Hematopoietic multipotent progenitor cell treated with erythropoietin and hydrocortisone succinate and interleukin-3 and kit ligand, for 6 days (in vitro differentiated cells): ENCODE data around the gene MAP2K7.
"Not testable (repeated sequence)": the region's sequence is repeated elsewhere in the genome, so short reads cannot be mapped to it uniquely, and the experiment has no call there.

ENCODE experiments used
- DNase-seq: peaks from one replicate; pipeline ENCODE4 v3.0.0-alpha.2; 2015

MAP2K7 gene

DNA sequence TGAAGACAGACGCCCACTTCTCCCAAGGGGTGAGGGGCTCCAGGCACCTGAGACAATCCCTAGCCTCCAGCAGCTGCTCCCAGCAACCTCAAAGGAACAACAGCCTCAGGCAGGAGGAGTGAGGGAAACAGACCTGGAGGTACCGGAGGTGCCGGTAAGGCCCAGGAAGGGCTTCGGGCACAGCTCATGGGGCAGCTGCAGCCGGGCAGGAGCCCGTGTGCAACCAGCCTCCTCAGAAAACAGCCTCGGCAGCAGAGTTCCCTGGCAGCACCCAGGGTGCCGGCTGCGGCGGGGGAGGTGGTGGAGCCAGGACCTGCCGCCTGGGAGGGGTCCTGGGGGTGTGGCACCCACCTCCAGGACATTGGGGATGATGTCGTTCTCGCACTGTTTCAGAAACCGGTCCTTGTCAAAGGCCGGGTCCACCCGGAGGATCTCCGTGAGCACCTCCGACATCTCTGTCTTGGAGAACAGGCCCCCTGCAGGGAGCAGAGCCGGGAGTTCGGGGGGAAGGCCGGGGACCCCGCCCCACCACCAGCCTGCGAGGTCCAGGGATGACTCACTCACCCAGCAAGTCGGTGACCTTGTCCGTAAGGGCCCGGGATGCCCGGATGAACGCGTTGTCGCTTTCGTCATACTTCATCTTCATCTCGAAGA is 28.7 kb downstream of the MAP2K7 start:
- no peak for DNase-seq

DNA sequence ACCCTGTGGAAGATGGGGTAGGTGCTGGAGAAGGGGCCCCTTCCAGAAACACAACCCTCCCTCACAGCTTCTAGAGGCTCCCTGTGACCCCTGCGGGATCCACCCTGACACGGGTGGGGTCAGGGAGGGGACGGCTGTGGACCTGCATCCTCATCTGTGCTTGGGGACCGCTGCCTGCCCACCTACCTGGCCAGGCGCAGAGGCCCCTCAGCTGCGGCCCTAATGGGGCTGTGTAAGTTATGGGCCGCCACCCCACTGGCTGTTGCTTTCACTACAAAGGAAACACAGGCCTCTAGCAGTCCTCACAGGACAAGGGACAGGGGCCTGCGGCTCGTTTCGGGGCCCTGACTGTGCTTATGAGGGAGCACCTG is 29.2 kb downstream of the MAP2K7 start:
- no peak for DNase-seq

DNA sequence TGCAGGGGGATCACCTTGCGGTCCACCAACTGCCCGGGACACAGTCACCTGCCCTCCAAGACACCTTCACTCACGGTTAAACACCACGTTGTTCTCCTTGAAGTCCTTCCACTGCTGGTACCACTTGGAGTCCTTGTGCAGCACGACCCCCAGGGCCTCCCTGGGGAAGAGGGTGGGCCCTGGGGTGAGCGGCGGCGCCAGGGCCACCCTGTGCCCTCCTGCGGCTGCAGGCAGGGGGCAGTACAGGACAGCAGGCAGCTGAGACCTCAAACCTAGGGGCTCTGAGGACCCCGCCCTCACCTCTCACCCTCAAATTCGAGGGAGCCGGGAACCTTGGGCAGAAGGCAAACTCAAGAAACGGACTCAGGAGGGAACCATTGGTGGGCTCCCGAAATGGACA is 29.7 kb downstream of the MAP2K7 start:
- no peak for DNase-seq

DNA sequence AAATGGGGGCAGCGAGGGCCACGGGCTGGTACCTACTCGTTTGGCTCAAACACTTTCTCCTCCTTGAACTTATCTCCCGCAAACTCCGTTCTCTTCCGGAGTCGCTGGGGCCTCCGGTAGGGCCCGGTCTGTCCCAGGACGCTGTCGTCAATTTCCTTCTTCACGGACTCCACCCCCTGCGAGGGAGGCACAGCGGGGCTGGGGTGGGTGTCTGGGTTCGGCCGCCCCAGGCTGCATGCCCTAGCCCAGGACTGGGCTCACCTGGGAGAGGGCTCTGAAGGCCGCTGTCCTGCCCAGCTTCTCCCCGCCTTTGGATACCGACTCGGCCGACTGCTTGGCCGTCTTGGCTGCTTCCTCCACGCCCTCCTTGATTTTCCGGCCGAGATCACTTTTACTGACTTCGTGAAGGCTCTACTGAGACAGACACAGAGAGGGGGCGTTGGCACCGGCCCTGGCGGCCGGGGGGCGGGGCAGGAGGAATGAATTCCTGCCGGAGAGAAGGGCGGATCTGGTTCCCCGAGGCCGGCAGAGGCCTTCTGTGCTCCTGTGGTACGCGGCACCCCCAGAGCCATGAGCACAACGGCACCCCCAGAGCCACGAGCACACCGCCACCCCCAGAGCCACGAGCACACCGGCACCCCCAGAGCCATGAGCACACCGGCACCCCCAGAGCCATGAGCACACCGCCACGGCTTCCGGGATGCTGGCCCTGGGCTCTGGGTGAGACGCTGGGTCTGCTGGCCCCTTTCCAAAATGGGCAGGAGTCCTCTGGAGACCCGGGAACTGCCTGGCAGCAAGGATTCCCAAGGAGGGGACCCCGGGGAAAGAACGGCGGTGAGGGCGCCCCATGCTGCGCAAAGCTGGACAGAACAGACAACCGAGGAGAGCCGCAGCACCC is 30.4 kb downstream of the MAP2K7 start:
- no peak for DNase-seq

DNA sequence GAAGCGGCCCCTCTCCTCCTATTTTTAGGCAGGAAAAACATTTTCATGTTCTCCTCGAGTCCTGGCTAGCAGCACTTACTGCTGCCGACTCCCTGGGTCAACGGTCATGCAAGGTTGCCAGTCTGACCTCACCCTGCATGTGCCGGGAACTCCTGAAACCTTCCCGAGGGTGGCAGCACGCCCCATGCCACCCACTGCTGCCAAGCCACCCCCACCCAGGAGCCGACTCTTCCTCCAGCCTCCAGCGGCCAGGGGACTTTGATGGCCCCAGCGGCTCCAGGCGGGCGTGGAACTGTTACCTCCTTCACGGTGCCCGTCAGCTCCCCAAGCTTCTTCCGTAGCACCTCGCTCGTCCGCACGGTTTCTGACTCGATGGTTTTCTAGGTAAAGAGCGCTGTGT is 31.1 kb downstream of the MAP2K7 start:
- no peak for DNase-seq

DNA sequence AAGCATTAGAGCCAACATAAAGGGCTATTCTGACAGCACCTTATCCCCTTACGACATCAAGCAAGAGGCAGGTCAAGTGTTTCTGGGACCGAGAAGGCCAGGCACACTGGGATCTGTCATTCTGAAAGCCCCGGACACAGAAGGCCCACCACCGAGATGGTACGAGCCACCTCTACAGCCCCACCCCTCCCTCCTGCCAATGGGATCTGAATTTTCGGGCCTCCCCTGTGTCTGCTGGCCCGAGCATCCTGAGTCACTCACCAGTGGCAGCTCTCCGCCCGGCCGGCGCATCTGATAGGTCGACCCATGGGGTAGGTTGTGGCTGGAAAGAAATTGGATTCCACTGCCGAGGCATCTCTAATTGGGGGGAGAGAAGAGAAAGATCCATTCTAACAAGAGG is 37.2 kb downstream of the MAP2K7 start:
- DNase-seq = no peak

DNA sequence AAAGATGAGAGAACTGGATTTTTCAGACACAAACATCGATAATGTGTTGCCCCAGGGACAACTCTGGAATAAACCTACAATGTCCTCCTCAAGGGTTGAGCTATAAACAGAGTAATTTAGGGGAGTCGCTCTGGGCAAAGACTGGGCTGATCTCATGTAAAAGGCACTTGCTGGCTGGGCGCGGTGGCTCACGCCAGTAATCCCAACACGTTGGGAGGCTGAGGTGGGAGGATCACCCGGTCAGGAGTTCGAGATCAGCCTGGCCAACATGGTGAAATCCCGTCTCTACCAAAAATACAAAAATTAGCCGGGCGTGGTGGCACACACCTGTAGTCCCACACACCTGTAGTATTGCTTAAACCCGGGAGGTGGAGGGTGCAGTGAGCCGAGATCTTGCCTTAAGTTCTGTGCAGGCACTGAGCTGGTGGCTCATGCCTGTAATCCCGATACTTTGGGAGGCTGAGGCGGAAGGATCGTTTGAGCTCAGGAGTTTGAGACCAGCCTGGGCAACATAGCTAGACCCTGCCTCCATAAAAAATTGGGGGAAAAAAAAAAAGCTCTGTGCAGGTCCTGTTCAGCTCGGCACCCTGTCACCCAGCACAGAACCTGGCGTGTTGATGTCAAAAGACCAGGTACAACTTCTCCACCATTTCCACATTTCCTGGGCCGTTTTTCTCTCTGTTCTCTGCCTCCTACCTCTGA is 38.4 kb downstream of the MAP2K7 start:
- DNase-seq = no peak

DNA sequence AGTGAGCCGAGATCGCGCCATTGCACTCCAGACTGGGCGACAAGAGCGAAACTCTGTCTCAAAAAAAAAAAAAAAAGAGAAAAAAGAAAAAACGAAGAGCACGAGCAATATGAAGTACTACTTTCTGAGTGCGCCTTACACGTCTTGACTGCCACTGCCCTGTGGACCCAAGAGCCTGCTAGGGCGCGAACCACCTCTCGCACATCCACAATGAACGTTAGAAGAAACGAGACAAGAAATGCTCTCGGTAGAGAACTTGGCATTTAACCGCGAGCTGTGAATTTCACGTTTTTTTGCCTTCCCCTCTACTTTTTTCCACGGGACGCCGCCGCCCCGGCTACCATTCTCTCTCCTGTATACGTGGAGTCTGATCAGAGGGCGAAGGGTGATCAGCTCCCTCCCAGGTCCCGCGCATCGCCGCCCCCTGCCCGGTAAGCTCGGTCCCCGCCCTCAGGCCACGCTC is 39.3 kb downstream of the MAP2K7 start:
- DNase-seq = peak; percentile 43

DNA sequence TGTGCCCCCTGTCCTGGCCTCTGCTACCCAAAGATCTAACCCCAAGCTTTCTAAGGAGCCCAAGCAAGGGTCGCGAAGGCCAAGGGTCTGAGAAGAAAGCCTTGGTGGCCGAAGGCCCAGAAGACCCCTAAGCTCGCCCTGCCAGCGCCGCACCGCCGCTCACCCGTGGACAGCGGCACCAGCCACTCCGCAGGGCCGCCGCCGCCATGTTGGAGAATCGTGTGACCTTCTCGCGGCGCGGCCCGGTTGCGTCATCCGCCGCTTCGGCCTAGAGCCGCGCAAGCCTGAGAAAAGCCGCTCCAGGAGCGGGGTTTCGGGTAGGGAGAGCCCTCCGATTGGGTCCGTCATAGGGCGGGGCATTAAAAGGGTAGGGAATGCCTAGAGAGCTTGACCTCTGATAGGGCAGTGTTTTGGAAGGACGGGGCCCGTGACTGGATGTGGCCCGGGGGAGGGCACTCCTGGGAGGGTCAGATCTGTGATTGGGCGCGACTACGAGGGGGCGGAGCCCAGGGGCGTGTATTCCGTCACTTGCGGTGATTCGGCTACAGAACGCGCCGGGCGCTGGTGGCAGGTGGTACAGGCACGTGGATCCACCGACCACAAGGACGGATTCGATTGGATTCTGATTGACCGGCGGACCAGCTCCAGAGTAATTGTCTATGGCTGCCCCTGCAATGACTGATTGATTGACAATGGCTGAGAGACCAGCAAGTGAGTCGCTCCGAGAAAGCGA is 39.9 kb downstream of the MAP2K7 start, which contains the start of gene TIMM44:
Gene TIMM44 (minus strand): TSS at position 223 of the 733 bp plus-strand sequence. CDS start 15 bp downstream, at position 208.
- DNase-seq = peak; percentile 100

DNA sequence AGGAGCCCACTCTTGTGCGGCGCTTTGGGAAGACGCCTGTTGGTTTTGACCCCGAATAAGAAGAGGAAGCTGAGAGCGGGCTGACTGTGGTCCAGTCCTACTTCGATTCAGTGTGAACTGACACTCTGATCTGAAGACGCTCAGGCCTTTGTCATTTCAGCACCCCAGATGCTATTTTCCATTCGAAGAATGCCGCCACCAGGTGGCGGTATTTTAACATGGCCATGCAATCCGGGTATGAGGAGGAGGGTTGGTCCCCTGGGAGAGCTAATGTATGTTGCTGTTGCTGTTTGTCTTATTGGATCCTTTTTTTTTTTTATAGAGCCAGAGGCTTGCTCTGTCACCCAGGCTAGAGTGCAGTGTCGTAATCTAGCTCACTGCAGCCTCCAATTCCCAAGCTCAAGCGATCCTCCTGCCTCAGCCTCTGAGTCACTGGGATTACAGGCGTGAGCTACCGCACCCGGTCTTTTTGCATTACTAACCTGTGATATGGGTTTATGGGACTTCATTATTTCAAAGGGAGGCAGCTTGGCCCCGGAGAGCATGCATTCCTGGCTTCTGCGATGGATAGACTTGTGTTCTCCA is 40.6 kb downstream of the MAP2K7 start:
- peak; percentile 95 for DNase-seq

DNA sequence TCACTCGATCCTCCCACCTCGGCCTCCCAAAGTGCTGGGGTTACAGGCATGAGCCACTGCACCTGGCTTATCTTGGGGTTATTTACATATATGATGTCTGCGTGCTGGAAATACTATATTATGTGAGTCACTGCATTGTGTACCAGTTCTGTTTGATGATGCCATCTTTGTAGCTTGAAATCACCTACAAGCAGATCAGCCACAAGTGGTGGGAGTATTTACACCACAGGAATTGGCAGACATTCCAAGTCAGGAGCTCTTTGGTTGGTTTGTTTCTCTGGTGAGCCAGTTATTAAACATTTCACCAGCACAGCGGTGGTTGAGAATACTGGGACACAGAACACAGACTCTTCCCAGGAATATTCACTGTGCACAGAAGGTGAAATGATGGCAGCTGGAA is 44.3 kb downstream of the MAP2K7 start:
- DNase-seq = no peak

DNA sequence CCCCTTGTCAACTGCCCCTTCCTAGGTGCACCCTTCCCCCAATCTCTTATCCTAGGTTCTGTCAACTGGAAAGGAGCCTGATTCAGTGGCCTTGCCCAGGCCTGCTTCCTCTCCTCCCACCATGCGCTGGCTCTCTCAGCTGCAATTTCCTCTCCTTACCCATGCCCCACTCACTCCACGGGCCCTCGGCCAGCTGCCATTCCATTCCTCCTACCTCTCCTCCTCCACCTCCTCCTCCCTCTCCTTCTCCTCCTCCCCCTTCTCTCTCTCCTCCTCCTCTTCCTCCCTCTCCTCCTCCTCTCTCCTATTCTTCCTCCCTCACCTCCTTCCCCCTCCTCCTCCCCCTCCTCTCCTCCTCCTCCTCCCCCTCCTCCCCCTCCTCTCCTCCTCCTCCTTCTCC is 49.4 kb downstream of the MAP2K7 start:
- no peak for DNase-seq

DNA sequence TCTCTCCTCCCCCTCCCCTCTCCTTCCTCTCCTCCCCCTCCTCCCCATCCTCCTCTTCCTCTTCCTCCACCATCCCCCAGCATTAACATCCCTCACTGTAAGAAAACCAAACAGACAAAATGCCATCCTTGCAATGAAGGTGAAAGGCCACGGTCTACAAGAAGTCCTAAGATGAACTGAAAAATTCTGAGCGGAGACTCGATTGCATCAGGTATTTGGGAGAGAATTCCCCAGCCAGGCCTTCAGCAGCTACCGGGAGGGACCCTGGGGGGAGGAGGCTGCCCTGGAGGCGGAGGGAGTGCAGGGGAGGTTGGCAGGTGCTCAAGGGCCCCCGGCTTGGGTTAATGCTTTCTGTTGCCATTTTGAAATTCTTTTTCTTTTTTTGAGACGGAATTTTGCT is 49.9 kb downstream of the MAP2K7 start:
- DNase-seq = no peak

DNA sequence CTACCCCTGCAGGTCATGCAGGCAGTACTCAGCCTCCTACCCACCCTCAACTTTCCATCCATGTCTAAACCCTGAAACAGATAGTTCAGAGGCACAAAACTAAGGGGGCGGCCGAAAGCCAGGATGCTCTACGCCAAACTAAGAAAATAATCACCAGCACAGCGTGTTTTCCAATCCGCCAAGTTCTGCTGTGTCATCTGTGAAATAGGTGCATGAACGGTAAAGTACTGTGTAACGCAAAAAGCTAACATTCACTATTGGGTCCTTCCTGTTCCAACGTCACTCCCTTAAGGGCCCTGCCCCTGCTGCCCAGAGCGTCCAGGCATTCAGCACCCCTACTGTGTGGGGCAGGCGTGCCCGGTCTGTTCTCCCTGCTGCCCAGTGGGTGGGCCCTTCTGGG is 52.0 kb downstream of the MAP2K7 start:
- no peak for DNase-seq

DNA sequence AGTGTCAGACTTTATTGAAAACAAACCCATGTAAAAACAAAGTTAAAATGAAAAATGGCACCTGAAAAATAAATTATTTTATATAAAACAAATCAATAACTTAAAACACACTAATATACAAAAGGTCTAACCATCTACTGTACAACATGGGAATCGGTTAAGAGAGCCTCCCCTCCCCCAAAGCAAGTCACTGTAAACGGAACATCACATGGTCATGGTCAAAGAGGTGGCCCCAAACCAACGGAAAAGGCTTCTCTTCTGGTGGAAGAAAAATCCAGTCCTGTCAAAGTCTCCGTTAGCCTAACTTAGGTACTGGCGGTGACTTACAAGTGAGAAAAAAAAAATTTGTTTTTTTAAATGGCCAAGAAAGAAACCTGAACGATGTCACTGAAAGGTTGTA is 55.5 kb downstream of the MAP2K7 start:
- peak; percentile 63 for DNase-seq

DNA sequence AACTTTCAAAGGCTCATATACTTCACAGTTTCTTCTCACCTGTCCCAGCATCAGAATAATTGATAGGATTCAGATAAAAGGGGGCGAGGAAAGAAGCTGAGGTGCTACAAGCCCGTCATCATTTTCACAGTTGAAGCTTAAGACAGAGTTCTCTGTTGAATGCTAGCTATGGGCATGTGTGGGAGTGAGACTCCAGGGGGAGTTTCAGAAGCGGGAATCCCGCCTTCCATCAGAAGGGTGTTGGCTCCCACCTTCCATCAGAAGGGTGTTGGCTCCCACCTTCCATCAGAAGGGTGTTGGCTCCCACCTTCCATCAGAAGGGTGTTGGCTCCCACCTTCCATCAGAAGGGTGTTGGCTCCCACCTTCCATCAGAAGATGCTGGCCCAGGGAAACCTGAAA is 57.4 kb downstream of the MAP2K7 start:
- not testable (repeated sequence) for DNase-seq

DNA sequence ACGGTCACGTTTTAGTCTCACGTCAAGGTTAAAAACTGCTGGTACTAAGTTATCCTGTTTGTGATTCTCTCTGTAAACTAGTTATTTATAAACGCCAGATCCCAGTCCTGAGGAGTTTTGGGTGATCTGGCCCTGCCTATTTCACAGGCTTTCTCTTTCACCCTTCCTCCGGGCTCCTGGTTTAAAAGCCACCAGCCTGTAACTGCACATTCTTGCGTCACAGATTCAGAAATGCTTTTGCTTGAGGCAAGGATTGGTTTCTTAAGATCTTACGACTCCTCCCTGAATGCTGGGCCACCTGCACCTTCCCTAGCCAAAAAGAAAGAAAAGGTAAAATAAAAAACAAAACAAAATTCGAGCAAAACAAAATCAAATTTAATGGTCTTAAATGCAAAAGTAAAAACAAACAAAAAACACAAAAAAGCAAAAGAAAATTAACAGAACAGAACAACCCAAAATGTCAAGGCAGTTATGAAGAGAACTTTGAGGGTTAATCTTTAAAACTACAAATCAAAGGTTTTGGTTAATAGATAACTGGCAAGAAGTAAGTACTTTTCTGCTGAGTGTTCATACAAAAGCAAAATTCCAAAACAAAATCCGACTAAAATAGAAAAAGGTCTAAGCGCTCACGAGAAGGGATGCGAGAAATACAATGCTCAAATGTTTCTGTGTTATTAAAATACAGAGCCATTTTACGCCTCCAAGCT is 58.4 kb downstream of the MAP2K7 start:
- no peak for DNase-seq

DNA sequence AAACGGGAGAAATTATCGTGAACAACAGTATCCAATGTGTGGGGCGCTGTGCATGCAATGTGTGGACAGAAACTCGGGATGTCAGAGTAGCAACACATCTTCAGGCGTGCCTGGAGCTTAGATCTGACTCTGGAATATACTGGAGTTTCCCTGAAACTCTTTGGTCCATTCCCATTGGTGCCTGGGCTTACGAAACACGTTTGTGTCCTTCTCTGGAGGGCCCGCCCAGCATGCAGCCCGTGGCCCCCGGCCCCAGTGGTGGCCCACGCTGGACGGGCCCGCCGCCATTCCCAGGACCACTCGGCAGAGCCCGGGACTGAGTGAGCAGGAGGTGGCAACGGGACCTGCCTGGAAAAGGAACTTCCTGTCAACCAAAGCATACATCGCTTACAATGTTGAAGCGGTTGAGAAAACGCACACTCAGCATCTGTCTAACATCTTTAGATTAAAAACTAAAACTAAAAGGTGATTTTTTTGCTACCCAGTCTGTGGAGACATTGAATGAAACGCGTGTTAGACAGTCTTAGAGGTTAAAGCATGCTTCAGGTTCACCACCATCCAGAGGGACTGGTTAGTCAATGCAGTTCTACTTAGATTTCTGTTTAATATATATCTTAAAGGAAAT is 59.1 kb downstream of the MAP2K7 start:
- no peak for DNase-seq

DNA sequence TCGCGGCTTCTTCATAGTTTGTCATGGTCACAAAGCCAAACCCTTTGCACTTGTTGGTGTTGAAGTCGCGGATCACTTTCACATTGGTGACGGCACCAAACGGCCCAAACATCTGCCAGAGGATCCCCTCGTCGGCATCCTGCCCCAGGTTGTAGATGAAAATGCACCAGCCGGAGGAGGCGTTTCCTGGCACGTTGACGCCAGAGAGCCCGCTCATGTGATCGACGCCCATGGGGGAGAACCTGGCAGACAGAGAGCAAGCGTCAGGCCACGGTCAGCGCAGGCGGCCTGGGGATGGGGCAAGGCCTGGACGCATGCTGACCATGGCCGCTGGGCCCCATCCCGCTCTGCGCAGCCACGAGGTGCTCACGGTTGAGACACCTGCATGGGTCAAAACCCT is 59.9 kb downstream of the MAP2K7 start:
- DNase-seq = no peak
